Endothelial cell of umbilical vein (primary cell): ENCODE measurements around the gene GPR27.

Source experiments
- CTCF ChIP-seq, 2 donors: IDR thresholded peaks; 1 replicate in 1 of 2; 2 replicates in 1 of 2; pipeline ENCODE4 v1.5.1; 2011; ENCODE audit warnings: low read length in 2 of 2, mild to moderate bottlenecking in 2 of 2, moderate library complexity in 2 of 2, control low read depth in 1 of 2, inconsistent platforms in 1 of 2, low read depth in 1 of 2; ENCODE audit not compliant: insufficient read depth in 1 of 2; ENCODE audit errors: extremely low read depth in 1 of 2
- EZH2 ChIP-seq: IDR thresholded peaks from 2 replicates; pipeline ENCODE4 v1.6.1; 2012; ENCODE audit warnings: borderline replicate concordance, low read depth, mild to moderate bottlenecking, moderate library complexity, low read length, inconsistent platforms; ENCODE audit not compliant: severe bottlenecking
- FOS ChIP-seq: IDR thresholded peaks from 2 replicates; pipeline ENCODE4 v1.6.1; 2011; ENCODE audit warnings: mild to moderate bottlenecking, low read length, moderate library complexity, borderline replicate concordance; ENCODE audit not compliant: insufficient read depth
- JUN ChIP-seq: IDR thresholded peaks from 2 replicates; pipeline ENCODE4 v1.6.1; 2011; ENCODE audit warnings: borderline replicate concordance, low read depth; ENCODE audit not compliant: insufficient read length, insufficient read depth
- MAX ChIP-seq: IDR thresholded peaks from 2 replicates; pipeline ENCODE4 v1.6.1; 2011; ENCODE audit not compliant: insufficient read depth, insufficient read length
- MYC ChIP-seq: IDR thresholded peaks from one replicate; pipeline ENCODE4 v1.6.1; 2011; ENCODE audit warnings: mild to moderate bottlenecking, low read depth, low read length
- POLR2A ChIP-seq: IDR thresholded peaks from 2 replicates; pipeline ENCODE4 v1.6.1; 2012; ENCODE audit warnings: low read depth, mild to moderate bottlenecking, control low read depth, low read length
- POLR2AphosphoS5 ChIP-seq: IDR thresholded peaks from 2 replicates; pipeline ENCODE4 v1.6.1; 2012; ENCODE audit warnings: low read depth, mild to moderate bottlenecking, control low read depth, low read length, moderate library complexity; ENCODE audit not compliant: insufficient read depth

- TF ChIP-seq CTCF (IDR thresholded peaks at IDR 0.05; ENCODE audit: extremely low read depth in 1 of 2, insufficient read depth in 1 of 2, low read depth in 1 of 2, low read length in 2 of 2) (no peak), POLR2AphosphoS5 (no peak), POLR2A (no peak), MAX (no peak), MYC (no peak), EZH2 (no peak), JUN (no peak), FOS (no peak)
Measured at GRCh38 chr3:71776538-71776937, 22.9 kb downstream of the GPR27 start.
